PFSK-1 (cell line): Measurements from ENCODE around the gene EGFL7.

Source experiments
- FOXP2 ChIP-seq: optimal IDR thresholded peaks from 2 replicates; pipeline ENCODE3; 2011; ENCODE audit warnings: borderline replicate concordance, control low read depth, inconsistent platforms; ENCODE audit not compliant: insufficient read depth; ENCODE audit errors: extremely low read length, extremely low read depth
- POLR2AphosphoS5 ChIP-seq: IDR thresholded peaks from 2 replicates; pipeline ENCODE4 v1.6.1; 2012; ENCODE audit warnings: low read depth, mild to moderate bottlenecking, control low read depth, low read length, moderate library complexity
- REST ChIP-seq, 2 experiments: IDR thresholded peaks; 2 replicates each; pipeline versions ENCODE4 v1.6.1 to v1.8.0; 2011 to 2012; ENCODE audit warnings: low read depth in 2 of 2, low read length in 2 of 2, control low read depth in 1 of 2, inconsistent platforms in 1 of 2, mild to moderate bottlenecking in 1 of 2, moderate library complexity in 1 of 2; ENCODE audit not compliant: insufficient read depth in 1 of 2
- SIN3A ChIP-seq: IDR thresholded peaks from 2 replicates; pipeline ENCODE4 v1.6.1; 2012; ENCODE audit warnings: mild to moderate bottlenecking, low read length, moderate library complexity, borderline replicate concordance; ENCODE audit not compliant: insufficient read depth
- TAF1 ChIP-seq: IDR thresholded peaks from 2 replicates; pipeline ENCODE4 v1.6.1; 2012; ENCODE audit warnings: low read length, control low read depth, borderline replicate concordance; ENCODE audit not compliant: insufficient read depth

GRCh38 chr9:136681029-136681428 is 18.3 kb downstream of the EGFL7 start:
- TF ChIP-seq POLR2AphosphoS5, result no peak
- no peak for TF ChIP-seq TAF1
- no peak for TF ChIP-seq REST (IDR thresholded peaks at IDR 0.05; ENCODE audit: insufficient read depth in 1 of 2, low read depth in 2 of 2, low read length in 2 of 2)
- TF ChIP-seq SIN3A, result no peak
- TF ChIP-seq FOXP2, result no peak
